LNCAP (cell line): ENCODE measurements around the gene WDR81.

Experiments
- CTCF ChIP-seq: fragments of 450-650 bp; IDR thresholded peaks from 2 replicates; pipeline ENCODE4 v1.5.1; 2017; ENCODE audit warnings: mild to moderate bottlenecking

Gene WDR81

GRCh38 chr17:1695365-1695764 is 29.1 kb upstream of the WDR81 start:
- no peak for TF ChIP-seq CTCF

GRCh38 chr17:1697681-1698080 is 26.8 kb upstream of the WDR81 start:
- TF ChIP-seq CTCF = no peak

GRCh38 chr17:1703063-1703462 is 21.4 kb upstream of the WDR81 start:
- TF ChIP-seq CTCF = no peak

- no peak for TF ChIP-seq CTCF
Observed at GRCh38 chr17:1705004-1705403, 19.5 kb upstream of the WDR81 start.

- TF ChIP-seq CTCF = no peak
Observed at GRCh38 chr17:1707107-1707506, 17.4 kb upstream of the WDR81 start.

- no peak for TF ChIP-seq CTCF
Observed at GRCh38 chr17:1709403-1709951, 15.0 kb upstream of the WDR81 start.

GRCh38 chr17:1709971-1710806 is 14.3 kb upstream of the WDR81 start, which contains the start of gene TLCD2:
TSS of gene TLCD2 (minus strand) at chr17:1710377. CDS start at chr17:1710242, 135 bp downstream.
- no peak for TF ChIP-seq CTCF
